Neural progenitor cell (in vitro differentiated cells): ENCODE data around the gene MAML3.

ENCODE experiments used
- CTCF ChIP-seq: fragments of 200-600 bp; sonication (generic); IDR thresholded peaks from 2 replicates; pipeline ENCODE4 v1.5.1; 2017; ENCODE audit warnings: antibody characterized with exemption, mild to moderate bottlenecking
- EZH2 ChIP-seq: fragments of 200-600 bp; sonication (generic); IDR thresholded peaks from 2 replicates; pipeline ENCODE4 v1.6.1; 2017; ENCODE audit warnings: antibody characterized with exemption, mild to moderate bottlenecking, moderate library complexity
- EZH2phosphoT487 ChIP-seq: fragments of 200-600 bp; sonication (generic); IDR thresholded peaks from 2 replicates; pipeline ENCODE4 v1.6.1; 2017; ENCODE audit warnings: antibody characterized with exemption

GRCh38 chr4:139907001-139907809 lies 246.8 kb downstream of the MAML3 start:
- TF ChIP-seq EZH2 (no peak), CTCF (no peak), EZH2phosphoT487 (no peak)
